A673 (cell line): ENCODE data around the gene CD1E. TPM values are rescaled to one million over a fixed set of nuclear protein-coding genes. Genes with fewer than 3 reads are reported as not detected.

Experiments used
- BruUV-seq: library from RNA; stranded (reverse); fragments of 400-500 nt; replicated peaks from 2 replicates; lab custom pipeline; 2021; lab: Mats Ljungman, UMichigan
- CTCF ChIA-PET: fragments of 300-600 bp; sonication (Branson Sonifier 250); formaldehyde crosslinking; loops from one replicate; lab custom pipeline; 2022; ENCODE audit warnings: antibody characterized with exemption; lab: Charles Lee
- POLR2A ChIA-PET: fragments of 300-600 bp; sonication (Branson Sonifier 250); formaldehyde crosslinking; loops from one replicate; lab custom pipeline; 2022; ENCODE audit warnings: antibody characterized with exemption; ENCODE audit not compliant: low non-redundant PET; lab: Charles Lee
- DNase-seq: peaks from one replicate; pipeline ENCODE4 v3.0.0-alpha.2; 2015; ENCODE audit warnings: low spot score
- H3K27ac ChIP-seq: fragments of 200-600 bp; sonication (generic); 2 replicates; pipeline ENCODE4 v1.5.1; 2016; ENCODE audit warnings: mixed run types, low read depth, mild to moderate bottlenecking, mixed read lengths, antibody characterized with exemption, low read length; ENCODE audit not compliant: poor library complexity, severe bottlenecking
- H3K27me3 ChIP-seq: fragments of 200-600 bp; sonication (generic); replicated peaks from 2 replicates; pipeline ENCODE4 v1.6.1; 2017; ENCODE audit warnings: mixed run types, low read depth, mild to moderate bottlenecking, mixed read lengths, antibody characterized with exemption, low read length; ENCODE audit not compliant: insufficient read depth, poor library complexity
- H3K36me3 ChIP-seq: fragments of 200-600 bp; sonication (generic); 2 replicates; pipeline ENCODE4 v1.6.1; 2016; ENCODE audit warnings: mixed run types, mild to moderate bottlenecking, mixed read lengths, antibody characterized with exemption, low read length; ENCODE audit not compliant: insufficient read depth, poor library complexity, severe bottlenecking
- H3K4me1 ChIP-seq: fragments of 200-600 bp; sonication (generic); 2 replicates; pipeline ENCODE4 v1.6.1; 2017; ENCODE audit warnings: mixed run types, mild to moderate bottlenecking, mixed read lengths, antibody characterized with exemption, low read length; ENCODE audit not compliant: insufficient read depth, poor library complexity, severe bottlenecking
- H3K4me3 ChIP-seq: fragments of 200-600 bp; sonication (generic); 2 replicates; pipeline ENCODE4 v1.5.1; 2016; ENCODE audit warnings: low read depth, mixed run types, mild to moderate bottlenecking, mixed read lengths, low read length; ENCODE audit not compliant: poor library complexity, severe bottlenecking
- H3K9me3 ChIP-seq: fragments of 200-600 bp; sonication (generic); 2 replicates; pipeline ENCODE4 v1.6.1; 2016; ENCODE audit warnings: mixed run types, low read depth, mild to moderate bottlenecking, mixed read lengths, antibody characterized with exemption, low read length; ENCODE audit not compliant: poor library complexity, severe bottlenecking
- CTCF ChIP-seq: fragments of 300-800, 200-600 bp; sonication (generic); conservative IDR thresholded peaks from 2 replicates; pipeline ENCODE4 v1.5.1; 2017; ENCODE audit warnings: low read depth, mild to moderate bottlenecking, antibody characterized with exemption, low read length, moderate library complexity, mixed read lengths
- EZH2 ChIP-seq: fragments of 200-600 bp; sonication (generic); IDR thresholded peaks from 2 replicates; pipeline ENCODE4 v1.6.1; 2017; ENCODE audit warnings: borderline replicate concordance, low read depth, mild to moderate bottlenecking, mixed read lengths, antibody characterized with exemption, low read length; ENCODE audit not compliant: poor library complexity, severe bottlenecking
- intact Hi-C: fragments of 100-400 bp; cut with micrococcal nuclease; formaldehyde crosslinking; loops from one replicate; pipeline ENCODE4 v1.10.0; 2022; ENCODE audit not compliant: unreplicated experiment
- total RNA-seq: library from RNA; stranded (reverse); gene quantifications from 2 replicates; pipeline ENCODE4 v1.2.3, GENCODE V29; 2021

Gene CD1E
- total RNA-seq, 1 experiment from 2014 or later = not detected

DNA sequence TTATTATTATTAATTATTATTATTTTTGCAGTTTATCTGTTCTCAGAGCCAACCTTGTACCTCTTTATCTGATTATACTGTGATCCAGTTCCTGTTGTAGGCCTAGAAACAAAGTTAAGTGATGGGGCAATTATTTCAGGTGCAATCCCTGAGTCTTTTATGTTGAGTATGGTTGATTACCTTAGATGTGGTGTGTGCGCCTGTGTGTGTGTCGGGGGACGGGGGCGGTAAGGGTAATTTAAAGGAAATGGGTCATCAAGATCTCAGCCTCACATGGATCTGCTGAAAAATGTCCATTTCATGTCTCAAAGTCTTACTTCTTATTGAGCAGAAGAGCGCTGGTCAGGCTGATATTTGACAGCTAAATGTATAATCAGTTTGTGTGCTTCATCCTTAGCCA, 53.4 kb downstream of the CD1E start:
- CTCF ChIA-PET = no interaction called here
- Histone ChIP-seq H3K4me3 (no peak overlapping the region), H3K27me3 (peaks cover 15% of the 10 kb centered on the region), H3K36me3 (no peaks in the 10 kb centered on the region), H3K27ac (no peak overlapping the region), H3K4me1 (no peaks in the 10 kb centered on the region), H3K9me3 (no peaks in the 10 kb centered on the region)
- BruUV-seq = no TSS peak
- no peak for DNase-seq
- TF ChIP-seq CTCF = no peak
- TF ChIP-seq EZH2 = no peak
- intact Hi-C loops = no loop called here
- POLR2A ChIA-PET = no interaction called here

Other genes starting within 250 kb of the CD1E start
- gene CD1D, start 173.0 kb upstream of the CD1E start, total RNA-seq = 0.79 and 1.3 TPM in 2 replicates
- gene CD1A, start 99.5 kb upstream of the CD1E start, total RNA-seq = not detected in 2 replicates
- not detected in 2 replicates for gene CD1C, start 64.0 kb upstream of the CD1E start, total RNA-seq
- gene CD1B, start 22.4 kb upstream of the CD1E start, total RNA-seq = not detected in 2 replicates
- not detected in 2 replicates for gene OR10T2, start 45.6 kb downstream of the CD1E start, total RNA-seq
- gene OR10K2, start 72.3 kb downstream of the CD1E start, total RNA-seq = not detected in 2 replicates
- not detected in 2 replicates for gene OR10K1, start 107.9 kb downstream of the CD1E start, total RNA-seq
- not detected in 2 replicates for gene OR10R2, start 118.3 kb downstream of the CD1E start, total RNA-seq
- not detected in 2 replicates for gene OR6Y1, start 200.5 kb downstream of the CD1E start, total RNA-seq
- gene OR6P1, start 216.7 kb downstream of the CD1E start, total RNA-seq = not detected in 2 replicates
- gene OR10X1, start 226.0 kb downstream of the CD1E start, total RNA-seq = not detected in 2 replicates